ENCODE measurements around the gene EFR3B.
"Not testable (repeated sequence)": the region's sequence is repeated elsewhere in the genome, so short reads cannot be mapped to it uniquely, and the experiment has no call there.

Gene EFR3B

DNA sequence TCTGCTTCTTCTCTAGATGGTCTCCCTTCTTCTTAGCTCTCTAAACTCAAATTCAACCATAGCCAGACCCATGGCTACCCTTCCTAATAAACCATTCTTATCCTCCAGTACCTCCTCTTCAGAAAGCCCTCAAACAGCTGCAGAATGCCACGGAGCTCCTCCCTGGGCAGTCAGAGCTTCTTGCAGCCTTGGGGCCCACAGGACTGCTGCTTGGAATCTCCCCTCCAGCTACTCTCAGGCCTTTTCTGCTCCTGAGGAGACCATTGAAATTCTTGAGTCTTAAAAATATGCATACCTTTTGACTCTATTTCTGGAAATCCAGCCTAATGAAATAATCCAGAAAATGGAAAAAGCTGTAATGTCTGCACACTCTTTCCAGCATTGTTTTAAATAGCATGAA, 30.7 kb downstream of the EFR3B start:
- DNase-seq = no peak

DNA sequence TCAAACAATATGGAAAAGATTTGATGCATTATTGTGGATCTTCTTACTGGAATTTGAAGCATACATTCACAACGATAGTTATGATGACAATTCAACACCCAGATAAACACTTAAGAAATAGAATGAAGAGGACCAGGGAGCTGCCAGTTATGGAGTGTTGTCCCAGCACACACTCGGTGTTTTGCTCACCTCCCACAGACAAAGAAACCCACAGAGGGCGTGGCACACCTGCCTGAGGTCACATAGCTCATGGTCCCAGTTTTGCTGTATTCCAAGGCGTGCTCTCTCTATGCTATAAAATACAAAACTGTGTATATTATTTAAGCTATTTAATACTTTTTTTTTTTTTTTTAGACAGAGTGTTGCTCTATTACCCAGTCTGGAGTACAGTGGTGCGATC, 31.1 kb downstream of the EFR3B start:
- DNase-seq = no peak

DNA sequence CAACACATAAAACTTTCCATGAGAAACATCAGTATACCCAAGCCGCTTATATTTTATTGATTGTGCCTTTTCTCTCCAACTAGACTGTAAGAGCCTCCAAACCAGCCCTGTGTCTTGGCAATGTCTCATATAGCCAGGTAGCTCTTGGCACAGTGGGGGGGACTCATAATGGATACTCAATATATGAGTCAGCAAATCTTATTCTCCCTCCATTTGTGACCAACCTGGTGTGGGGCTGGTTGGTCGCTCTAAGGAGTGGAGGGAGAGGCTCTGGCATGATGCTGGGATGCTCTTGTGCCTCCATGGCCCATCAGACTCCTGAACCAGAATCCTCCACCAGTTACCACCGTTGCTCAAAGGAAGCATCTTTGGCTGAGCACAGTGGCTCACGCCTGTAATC, 32.0 kb downstream of the EFR3B start:
- DNase-seq = no peak

DNA sequence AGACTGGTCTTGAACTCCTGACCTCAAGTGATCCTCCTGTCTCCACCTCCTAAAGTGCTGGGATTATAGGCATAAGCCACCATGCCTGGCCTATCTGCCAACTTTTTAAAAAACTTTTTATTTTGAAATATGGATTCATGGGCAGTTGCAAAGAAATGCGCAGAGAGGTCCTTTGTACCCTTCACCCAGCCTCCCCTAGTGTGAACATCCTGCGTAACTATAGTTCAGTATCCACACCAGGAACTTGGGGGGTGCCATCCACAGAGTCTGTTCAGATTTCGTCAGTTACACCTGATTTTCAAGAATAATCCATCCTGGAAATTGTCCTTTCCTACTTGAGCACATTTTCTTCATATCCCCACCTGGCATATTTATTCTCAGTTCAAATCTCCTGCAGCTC, 33.0 kb downstream of the EFR3B start:
- DNase-seq = no peak

DNA sequence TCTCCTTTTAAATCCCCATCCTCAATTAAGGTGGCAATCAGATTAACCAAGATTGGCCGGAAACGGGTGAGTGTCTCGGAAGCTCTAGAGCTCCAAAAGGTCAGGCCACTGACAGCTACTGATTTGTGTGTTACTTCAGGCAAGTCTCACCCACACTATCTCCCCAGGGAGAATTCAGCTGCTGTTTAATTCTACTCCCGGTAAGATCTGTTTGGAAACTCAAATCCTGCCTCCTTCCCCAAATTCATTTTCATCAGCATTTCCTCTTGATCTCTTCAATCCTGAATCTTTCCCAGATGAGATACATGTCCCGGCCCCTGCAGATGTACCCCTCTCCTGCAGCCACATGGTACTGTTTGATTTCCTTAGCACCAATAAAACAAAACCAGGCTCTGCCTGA, 34.9 kb downstream of the EFR3B start:
- no peak for DNase-seq

DNA sequence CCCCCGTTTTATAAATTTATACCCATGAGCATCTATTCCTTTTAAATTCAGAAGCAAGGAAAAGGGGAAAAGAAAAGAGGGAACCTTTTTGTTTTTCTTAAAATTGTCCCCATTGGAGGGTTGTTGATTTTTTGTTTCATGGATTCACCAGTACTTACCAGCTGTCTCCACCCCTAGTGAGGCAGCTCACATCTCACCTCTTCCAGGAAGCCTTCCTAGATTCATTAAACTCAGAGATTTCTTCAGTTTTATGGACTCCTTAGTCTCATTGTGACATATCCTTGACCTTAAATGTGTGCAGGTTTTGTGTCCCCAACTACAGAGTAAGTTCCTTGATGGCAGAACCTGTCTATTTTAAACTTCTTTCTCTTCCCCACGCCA, 35.9 kb downstream of the EFR3B start:
- no peak for DNase-seq

DNA sequence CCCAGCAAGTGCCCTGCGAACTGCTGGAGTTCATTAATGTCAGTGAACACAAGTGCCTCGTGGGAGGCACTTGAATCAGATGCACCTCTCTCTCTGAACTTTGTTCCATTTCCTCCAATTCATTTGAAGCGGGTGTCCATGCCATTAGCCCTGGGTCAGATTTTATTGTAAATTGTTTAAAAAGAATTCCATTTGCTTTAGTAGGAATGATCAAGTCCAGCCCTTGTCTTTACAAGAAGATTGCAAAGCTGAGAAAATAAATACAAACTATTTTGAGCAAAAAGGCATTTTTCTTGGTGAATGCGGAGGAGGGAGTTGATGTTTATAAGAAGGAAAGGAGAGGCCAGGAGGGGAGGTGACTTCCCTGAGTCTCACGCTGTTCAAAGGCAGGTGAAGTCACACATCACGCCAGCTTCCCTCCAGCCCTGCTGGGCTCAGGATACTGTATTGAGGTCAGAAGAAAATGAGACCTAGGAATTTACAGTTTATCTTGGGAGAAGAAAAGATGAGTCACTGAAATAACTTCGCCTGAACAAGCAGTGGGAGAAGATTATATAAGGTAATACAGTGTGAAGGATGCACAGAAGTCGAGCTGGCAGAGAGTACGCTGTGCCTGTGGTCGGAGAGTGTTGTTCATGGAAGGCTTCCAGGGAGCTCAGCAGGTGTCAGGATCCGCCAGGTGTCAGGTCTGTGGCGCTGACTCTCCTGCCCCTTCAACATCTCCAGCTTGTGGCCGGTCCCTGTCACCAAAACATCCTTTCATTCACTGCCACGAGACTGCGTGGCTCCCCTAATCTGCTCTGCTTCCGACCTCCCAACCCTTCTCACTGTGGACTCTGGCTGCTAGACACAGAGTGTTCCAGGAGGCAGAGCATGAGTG, 36.5 kb downstream of the EFR3B start:
- DNase-seq = no peak

DNA sequence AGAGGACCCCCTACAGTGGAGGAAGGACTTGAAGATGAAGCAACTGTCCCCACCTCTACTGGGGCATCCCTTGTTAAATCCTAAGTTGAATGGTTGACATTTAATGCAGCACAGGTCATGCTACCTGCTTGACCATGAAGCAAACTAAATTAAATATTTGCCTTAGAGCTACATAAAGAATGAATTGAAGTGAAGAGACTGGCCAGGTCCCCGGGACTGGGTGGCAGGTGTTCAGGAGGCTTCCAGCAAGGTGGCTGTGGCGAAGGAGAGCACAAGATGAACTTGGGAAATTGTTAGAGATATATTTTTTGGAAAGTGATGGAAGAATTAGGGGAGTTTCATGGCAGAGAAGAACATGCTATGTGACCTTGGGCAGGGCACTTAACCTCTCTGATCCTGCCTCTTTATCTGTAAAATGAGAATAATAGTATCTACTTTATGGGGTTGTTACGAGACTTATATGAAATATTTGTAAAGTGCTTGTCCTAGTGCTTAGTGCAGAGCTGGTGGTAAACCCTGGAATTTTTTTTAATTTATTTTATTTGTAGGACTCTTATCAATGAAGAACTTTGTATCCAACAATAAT, 37.3 kb downstream of the EFR3B start:
- DNase-seq = no peak

DNA sequence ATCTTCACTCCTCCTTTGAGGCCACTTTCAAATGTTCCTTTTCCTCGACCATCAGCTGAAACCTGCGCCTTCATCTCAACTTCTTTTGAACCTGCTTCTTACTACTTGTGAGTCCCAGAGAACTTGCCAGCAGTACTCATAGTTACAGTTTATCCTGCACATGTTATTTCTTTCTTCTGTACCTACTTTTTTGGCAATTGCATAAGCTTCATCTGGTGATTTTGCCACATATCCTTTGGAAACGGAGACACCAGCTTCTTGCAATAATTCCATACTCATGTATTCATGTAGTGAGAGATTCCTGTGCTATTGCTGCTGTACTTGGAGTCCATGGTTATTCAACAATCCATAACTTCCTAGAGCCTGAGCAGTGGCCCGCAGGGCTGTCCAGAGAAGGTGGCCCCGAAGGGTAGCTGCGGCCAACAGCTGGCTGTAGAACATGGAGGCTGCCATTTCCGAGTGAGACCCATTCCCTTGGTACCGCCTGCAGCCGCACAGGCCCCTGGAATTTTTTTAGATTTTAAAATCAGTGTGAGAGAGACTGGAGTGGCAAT, 39.4 kb downstream of the EFR3B start:
- no peak for DNase-seq

DNA sequence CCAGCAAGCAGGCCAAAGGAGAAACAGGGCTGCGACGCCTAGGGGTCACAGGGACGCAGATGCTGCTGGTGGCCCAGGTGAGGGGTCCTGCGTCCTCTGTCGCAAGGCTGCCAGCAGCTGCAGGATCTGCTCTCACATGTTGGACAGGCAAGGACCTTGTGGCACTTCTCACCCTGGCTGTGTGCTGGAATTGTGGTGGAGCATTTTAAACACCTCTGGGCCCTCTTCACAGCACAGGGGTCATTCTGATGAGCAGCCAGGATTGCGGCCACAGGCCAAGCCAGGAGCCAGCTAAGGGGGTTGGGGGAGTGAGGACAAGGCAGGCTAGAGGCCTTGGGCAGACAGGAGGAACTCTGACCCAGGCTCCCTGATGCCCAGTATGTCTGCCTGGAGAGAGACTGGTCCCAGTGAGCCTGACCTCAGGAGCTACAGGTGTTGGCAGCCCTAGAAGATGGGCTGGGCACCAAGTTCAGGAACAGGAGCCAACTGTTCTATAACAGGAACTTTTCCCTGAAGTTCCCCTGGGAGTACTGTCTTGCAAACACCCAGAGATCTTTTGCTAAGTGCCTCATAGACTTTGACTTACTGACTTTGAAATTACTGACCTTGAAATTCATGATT, 40.2 kb downstream of the EFR3B start:
- DNase-seq = no peak

DNA sequence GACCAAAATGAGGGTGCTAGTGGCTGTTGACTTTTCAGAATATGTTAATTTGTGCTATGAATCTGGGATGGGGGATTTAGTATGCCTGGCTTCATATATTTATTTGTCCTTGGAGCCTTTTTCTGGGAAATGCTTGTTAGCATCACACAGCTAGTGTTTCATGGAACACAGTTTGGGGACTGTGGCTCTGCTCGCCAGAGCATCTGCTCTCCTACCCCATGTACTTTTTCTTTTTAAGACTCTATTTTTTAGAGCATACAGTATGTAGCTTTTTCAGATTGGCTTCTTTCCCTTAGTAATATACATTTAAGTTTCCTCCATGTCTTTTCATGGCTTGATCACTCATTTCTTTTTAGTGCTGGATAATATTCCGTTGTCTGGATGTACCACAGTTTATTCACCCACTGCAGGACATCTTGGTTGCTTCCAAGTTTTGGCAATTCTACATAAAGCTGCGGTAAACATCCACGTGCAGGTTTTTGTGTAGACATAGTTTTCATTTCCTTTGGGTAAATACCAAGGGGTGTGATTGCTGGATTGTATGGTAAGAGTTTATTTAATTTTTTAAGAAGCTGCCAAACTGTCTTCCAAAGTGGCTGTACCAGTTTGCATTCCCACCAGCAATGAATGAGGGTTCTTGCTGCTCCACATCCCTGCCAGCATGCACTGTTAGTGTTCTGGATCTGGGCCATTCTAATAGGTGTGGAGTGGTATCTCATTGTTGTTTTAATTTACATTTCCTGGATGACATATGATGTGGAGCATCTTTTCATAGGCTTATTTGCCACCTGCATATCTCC, 44.1 kb downstream of the EFR3B start:
- no peak for DNase-seq

DNA sequence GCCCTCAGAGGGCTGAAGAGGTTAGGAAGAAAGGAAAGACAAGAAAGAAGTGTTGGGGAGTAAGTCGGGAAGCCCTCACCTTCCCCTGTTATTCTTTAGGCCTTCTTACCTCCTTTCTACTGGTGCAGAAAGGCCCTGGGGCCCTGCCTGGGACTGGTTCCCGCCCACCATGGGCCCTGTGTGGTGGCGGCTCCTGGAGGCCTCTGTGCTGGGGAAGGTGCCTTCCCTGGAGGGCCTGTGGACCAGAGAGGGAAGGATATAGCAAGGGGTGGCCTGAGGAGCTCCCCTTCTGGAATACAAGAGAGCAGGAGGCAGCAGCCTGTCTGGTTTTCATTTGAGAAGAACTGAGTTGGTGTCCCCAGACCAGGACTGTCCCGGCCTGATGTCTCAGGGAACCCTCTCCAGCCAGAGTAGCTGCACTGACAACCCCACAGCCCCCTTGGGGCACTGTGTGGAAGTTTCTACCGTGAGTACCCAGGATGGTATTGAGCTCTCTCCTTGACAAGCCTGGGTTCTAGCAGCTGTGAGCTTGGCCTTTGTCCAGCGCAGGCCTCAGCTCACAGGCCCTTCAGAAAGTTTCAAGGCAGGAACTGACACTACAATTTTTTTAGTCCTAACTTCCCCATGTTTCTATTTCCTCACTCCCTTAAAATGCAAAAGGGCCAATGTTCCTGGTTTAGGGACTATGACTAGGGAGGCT, 47.1 kb downstream of the EFR3B start:
- DNase-seq = no peak

DNA sequence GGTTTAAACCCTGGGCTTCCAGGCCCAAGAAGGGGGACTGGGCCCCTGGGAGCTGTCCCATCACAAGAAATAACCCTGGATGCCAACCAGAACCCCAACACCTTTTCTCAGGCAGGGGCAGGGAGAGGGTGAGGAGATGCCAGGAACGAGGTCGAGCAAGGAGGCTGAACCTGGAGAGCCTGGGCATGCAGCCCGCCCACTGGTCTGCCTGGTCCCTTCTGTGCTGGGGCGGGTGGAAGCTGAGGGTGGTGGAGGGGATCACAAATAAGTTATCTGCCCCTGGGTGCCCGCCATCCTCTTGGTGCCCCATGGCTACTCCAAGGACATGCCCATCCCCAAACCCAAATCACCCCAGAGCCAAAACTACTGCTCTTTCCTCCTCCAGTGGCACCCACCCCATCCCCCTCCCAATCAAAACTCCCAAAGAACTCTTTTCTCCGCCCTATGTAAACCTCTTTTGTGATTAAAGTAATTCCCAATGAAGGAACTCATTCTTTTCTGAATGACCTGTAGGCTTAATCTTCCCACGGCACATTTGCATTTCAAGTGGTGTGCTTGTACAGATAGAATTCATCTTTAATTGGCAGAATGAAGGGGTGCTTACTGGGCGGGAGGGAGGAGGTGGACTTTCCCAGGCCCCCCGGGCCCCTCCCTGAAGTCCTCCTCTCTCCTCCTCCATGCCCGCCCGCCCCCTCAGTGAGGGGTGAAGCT, 47.9 kb downstream of the EFR3B start:
- no peak for DNase-seq

DNA sequence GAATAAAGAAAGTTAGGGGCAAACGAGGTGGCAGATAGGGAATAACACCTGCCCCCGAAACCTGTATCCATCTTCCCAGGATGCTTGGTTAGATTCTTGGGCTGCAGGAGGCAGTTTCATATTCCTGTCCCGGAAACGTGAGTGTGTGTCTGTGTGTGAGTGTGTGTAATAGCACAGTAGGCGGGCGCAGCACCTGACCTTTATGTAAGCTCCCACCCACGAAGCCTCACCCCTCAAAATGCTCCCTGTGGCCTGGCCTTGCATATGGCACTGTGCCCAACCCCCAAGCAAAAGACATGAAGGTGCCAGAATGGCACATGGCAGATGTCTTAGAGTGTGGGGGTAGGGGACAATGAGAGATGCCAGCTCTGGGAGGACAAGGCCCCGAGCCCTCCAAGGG, 48.9 kb downstream of the EFR3B start:
- no peak for DNase-seq

DNA sequence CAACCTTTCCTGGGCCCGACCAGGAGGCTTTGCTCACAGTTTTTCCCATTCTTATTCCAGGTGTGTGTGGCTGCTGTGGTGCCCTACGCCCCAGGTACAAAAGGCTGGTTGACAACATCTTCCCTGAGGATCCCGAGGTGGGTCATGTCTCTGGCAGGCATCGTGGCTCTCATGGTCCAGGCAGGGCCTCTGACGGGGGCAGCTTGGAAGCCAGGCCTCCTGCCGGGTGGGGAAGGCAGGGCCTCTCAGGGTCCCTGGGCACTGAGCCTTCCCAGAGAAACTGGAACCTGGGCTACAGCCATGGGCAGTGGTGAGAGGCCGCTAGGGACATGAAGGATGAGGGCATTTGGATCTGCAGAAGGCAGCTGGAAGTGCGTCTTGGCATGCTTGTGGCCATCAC, 49.4 kb downstream of the EFR3B start:
- DNase-seq = no peak

DNA sequence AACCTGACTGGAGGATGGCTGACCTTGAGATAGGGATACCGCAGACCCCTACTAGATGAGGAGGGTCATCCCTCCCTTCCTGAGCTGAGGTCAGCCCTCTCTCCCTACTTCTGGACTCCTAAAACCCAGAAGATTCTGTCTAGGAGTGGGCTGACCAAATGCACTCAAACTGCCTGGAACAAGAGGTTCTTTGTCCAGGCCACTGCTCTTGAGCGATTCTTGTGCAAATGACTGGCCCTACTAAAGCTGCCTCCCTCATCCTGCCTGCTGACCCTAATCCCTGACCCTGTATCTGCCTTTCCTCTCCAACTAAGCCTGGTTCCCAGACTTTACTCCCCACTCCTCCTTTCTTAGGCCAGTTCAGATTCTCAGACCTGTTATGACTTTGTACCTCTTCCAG, 56.2 kb downstream of the EFR3B start:
- no peak for DNase-seq

DNA sequence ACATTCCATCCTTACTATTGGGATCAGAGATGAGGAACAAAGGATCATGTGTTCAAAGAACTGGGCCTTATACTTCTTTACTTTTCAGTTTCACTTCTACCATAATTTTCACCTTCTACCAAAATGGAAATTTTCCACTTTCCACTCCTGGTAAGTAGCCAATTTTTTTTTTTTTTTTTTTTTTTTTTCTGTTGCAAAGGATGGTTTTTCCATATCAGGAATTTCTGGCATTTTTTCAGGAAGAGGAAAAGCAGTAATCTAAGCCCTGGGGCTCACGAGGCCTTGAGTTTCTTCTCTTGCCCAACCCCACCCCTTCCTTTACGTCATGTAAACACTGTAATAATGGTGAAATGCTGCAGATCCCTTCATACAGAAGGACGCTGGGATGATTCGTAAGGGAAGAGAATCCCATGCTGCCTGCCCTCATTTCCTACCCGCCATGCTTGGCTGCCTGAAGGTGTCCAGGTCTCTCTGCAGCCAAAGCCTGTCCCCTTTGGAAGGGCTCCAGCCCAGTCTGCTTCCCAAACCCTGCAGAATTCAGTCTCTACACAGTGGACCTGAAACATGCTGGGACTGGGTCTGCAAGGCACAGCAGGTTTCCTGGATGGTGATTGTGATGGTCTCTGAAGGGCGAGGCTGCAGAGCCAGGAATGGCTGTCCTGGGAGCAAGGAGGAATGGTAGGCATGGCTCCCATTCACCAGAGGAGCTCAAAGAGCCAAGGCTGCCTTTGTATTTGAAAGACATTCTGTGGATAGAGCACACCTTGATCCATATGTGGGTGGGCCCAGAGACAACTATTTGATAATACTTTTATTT, 57.0 kb downstream of the EFR3B start:
- no peak for DNase-seq

DNA sequence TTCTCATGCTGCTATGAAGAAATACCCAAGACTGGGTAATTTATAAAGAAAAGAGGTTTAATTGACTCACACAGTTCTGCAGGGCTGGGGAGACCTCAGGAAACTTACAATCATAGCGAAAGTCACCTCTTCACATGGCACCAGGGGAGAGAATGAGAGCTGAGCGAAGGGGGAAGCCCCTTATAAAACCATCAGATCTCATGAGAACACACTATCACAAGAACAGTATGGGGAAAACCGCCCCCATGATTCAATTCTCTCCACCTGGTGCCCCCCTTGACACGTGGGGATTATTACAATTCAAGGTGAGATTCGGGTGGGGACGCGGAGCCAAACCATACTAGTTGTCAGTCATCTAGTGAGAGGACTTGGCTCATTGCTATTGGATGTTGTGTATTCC, 60.5 kb downstream of the EFR3B start:
- DNase-seq = not testable (repeated sequence)

DNA sequence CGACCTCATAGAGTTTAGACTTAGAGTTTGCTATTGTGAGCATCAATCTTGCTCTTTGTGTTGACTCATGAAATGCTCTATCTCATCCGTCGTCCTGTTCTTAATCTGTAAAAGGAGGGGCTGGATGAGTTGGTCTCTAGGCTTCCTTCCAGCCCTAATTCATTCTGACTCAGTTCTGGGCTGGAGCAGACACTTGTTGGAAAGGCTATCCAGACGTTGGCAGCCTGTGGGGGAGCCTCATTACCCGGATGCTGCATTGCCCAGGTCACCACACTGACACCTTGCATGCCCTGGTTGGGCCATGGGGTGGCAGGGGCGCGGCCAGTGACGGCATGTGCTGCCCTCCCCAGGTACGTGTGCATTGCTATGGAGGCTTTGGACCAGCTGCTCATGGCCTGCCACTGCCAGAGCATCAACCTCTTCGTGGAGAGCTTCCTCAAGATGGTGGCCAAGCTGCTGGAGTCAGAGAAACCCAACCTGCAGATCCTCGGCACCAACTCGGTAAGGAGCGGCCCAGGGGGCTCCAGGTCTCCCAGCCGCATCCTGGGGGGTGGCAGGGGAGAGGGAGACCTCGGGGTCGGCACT, 61.5 kb downstream of the EFR3B start:
- DNase-seq = no peak

DNA sequence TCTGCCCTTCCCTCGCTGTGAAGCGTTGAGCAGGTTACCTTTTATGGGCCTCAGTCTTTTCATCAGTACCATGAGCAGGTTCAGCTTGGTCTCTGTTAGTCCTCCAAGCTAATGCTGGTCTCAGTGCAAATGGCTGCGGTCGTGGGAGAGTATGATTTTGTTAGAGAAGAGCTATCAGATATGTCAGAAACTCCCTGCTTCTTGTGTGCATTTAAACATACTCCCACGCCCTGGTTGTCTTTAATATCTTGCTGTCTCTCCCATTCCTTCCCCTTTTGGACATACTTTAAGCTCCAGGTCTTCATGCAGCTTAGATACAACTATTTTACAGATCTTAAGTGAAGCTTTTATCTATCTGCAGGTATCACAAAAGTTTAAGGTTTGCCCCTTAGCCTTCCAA, 62.9 kb downstream of the EFR3B start:
- DNase-seq = no peak

Measured in right kidney (tissue), 1 donor.